NT2/D1 (cell line): ENCODE data around the gene COL6A2.

Source experiments
- SUZ12 ChIP-seq: IDR thresholded peaks from 2 replicates; pipeline ENCODE4 v1.6.1; 2011; ENCODE audit not compliant: insufficient read length, insufficient read depth; ENCODE audit errors: extremely low read depth
- YY1 ChIP-seq: IDR thresholded peaks from 2 replicates; pipeline ENCODE4 v1.6.1; 2011; ENCODE audit not compliant: insufficient read length, insufficient read depth
- ZNF274 ChIP-seq: IDR thresholded peaks from 2 replicates; pipeline ENCODE4 v1.6.1; 2011; ENCODE audit warnings: mild to moderate bottlenecking, low read depth, low read length

DNA sequence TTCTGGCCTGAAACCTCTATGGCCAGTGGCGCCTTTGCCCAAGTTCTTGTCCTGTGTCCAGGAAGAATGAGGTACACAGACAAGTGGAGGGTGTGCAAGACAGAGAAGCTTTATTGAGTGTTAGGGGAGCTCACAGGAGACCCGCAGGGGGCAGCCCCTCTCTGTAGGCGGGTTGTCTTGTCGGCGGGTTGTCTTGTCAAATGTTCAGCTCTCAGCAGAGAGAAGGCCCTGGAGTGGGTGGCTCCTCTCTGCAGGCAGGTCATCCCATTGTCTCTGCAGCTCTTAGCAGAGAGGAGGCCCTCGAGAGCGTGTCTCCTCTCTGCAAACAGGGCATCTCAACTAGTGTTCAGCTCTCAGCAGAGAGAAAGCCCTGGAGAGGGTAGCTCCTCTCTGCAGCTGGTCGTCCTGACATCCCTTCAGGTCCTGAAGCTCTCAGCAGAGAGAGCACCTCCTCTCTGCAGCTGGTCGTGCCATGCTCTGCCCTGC is 11.0 kb downstream of the COL6A2 start:
- TF ChIP-seq YY1 (no peak), SUZ12 (no peak), ZNF274 (no peak)
